NCI-H1092 treated with DMSO at 0.1 percent for 48 hours (cell line): ENCODE data around the gene SPATA12.
"Not testable (repeated sequence)": the region's sequence is repeated elsewhere in the genome, so short reads cannot be mapped to it uniquely, and the experiment has no call there.

Experiments used
- DNase-seq: peaks from one replicate; lab custom pipeline; 2025; lab: John Stamatoyannopoulos, UW

The SPATA12 gene

DNA sequence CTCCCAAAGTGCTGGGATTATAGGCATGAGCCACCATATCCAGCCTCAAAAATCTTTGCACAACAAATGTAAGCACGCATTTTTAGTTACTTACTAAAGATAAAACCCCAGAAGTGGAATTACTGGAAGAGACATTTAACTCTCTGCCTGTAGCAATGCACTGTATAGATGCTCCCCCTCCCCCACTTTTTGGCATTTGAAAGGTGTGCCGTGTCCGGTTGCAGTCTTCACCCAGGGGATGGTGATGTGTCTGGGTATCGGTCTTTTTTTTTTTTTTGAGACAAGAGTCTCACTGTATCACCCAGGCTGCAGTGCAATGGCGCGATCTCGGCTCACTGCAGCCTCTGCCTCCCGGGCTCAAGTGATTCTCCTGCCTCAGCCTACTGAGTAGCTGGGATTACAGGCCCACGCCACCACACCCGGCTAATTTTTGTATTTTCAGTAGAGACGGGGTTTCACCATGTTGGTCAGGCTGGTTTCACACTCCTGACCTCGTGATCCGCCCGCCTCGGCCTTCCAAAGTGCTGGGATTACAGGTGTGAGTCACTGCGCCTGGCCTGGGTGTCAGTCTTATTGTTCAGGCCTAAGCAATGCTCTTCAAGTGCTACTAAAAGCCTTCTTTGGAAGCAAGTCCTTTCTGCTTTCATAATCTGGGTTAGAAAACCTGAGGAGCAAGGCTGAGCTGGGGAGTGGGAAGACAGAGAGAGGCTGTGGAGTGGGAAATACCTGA is 23.0 kb downstream of the SPATA12 start:
- DNase-seq = not testable (repeated sequence)

GRCh38 chr3:57085211-57085610 is 24.7 kb downstream of the SPATA12 start:
- no peak for DNase-seq

DNA sequence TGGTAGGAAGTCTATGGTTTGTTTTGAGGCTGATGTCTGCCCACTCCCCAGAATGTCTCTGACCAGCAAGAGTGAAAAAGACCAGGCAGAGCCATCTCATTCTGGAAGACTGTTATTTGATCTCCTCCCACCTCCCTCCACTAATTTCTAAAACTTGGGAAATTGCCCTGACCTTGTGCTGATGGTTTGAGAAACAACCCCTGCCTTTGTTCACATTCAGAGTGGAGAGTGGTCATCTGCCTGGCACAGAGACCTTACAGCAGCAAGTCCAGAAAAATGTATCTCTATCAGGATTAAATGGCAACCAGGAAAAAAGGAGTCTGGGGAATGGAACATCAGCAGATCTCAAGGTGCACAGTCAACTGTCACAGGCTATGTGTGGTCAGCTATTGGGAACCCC is 25.7 kb downstream of the SPATA12 start:
- no peak for DNase-seq

- DNase-seq = no peak
Measured at GRCh38 chr3:57087361-57088092, 27.1 kb downstream of the SPATA12 start.

GRCh38 chr3:57088503-57088902 is 28.0 kb downstream of the SPATA12 start:
- DNase-seq = no peak

DNA sequence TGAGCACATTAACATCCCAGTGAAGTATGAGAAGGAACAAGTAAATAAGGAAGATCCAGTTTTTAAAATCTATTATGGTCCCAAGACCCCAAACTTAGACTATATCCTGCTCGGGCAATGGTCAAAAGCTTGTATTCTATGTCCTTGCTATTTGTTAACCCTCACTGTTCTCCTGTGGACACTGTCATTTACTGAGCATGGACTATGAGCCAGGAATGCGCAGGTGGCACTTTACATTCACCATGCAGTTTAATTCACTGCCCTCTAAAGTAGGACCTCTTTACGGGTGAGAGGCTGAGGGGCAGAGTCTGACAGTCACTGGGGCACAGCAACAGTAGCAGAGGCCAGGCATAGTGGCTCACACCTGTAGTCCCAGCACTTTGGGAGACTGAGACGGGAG is 28.6 kb downstream of the SPATA12 start:
- DNase-seq = no peak

GRCh38 chr3:57091521-57092273 is 31.2 kb downstream of the SPATA12 start:
- DNase-seq = no peak

GRCh38 chr3:57093489-57093888 is 33.0 kb downstream of the SPATA12 start:
- no peak for DNase-seq

- DNase-seq = no peak
Measured at GRCh38 chr3:57093971-57094535, 33.6 kb downstream of the SPATA12 start.

- DNase-seq = no peak
Measured at GRCh38 chr3:57094575-57094974, 34.1 kb downstream of the SPATA12 start.

GRCh38 chr3:57095363-57095762 is 34.9 kb downstream of the SPATA12 start:
- DNase-seq = no peak

DNA sequence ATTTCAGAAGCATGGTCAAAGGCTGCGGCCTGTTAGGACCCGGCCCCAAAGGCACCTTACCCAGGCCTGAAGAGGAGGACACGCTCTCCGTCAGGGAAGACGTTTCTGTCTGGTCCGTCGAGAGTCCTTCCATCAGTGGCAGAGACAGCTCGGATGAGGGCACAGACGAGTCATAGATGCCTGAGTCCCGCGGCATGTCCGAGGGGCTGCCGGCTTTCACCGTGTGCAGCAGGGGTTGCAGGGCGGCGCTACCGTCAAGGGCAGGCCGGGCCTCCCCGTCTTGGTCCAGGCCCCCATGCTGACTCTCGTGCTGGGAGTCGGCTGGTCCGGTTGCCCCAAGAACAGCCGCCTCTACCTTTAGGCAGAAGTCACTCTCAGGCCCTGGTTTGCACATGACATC is 37.1 kb downstream of the SPATA12 start:
- no peak for DNase-seq

DNA sequence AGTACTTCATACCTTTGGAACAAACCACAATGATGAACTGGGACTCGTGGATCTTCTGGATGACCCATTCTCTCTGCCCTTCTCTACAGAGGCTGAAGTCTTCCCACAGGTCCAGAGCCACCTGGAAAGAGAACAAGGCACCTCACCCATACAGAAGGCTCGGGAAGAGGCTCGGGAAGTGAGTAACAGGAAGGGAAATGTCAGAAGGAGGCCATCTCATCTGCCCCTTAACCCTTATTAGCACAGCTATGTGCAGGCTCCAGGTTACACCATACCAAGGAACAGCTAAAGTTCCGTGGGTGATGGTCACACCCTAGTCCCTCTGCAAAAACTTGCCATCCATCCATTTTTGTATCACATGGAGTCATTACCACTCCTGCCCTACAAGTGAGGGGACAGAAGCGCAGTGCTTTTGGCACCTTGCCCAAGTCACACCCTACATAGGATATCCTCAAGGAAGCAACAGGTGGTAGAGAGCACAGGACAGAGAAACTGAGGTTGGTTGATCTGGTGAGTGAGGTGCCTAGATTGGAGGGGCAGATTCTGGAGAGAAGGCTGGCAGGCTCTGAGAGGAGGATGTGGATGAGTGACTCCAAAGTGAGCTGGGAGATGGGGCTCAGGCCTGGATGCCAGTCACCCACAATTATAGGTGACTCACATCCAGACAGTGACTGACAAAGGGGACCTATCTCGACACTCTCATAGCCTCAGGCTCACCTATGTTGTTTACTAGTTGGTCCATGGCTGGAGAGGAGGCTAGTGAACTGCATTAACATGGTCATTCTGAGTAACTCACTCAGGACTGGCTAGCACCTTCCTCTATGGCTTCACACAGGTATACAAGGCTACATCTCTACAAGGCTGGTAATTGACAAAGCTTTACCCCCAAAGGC is 38.2 kb downstream of the SPATA12 start:
- no peak for DNase-seq

DNA sequence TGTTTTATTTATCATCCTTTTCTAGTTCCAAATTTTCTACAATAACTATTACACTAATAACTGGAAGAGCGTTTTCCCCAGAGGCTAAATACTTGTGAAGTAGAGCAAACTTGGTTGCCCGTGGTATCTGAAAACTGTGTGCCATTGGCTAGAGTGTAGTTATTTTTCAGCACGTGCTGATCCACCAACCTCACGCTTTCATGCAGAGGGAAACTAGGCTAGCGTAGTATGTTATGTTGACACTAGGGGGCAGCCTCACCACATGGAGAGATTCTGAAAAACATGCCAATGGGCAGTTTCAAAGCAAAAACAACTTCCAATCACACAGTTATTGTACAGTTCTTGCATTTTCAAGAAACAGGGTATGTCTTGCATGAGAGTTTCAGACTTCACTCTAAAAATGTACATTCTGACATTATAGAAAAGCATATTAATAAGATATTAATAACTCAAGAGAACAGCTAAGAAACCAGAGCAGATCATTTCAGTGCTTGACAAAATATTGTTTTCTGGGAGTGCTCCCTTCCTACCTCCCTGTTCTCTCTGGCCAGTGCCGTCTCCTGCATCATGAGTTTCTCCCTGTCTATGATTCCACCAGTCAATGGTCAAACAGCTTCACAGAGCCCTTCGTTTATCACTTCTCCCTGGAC is 39.7 kb downstream of the SPATA12 start:
- peak; percentile 32 for DNase-seq

- DNase-seq = no peak
Measured at GRCh38 chr3:57105585-57105984, 45.1 kb downstream of the SPATA12 start.

DNA sequence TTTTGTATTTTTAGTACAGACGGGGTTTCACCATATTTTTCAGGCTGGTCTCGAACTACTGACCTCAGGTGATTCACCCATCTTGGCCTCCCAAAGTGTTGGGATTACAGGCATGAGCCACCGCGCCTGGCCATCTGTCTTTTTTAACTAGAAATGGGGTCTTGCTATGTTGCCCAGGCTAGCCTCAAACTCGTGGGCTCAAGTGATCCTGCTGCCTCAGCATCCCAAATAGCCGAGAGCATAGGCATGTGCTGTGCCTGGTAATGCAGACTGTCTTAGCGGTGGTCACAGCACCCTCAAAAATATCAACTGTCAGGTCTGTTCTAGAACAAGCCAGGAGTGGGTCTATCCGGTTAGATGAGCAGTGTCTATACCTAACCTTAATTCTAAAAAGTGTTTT is 48.2 kb downstream of the SPATA12 start:
- DNase-seq = no peak

GRCh38 chr3:57109437-57110199 is 49.2 kb downstream of the SPATA12 start:
- no peak for DNase-seq

GRCh38 chr3:57110214-57110613 is 49.8 kb downstream of the SPATA12 start:
- no peak for DNase-seq

GRCh38 chr3:57110798-57111197 is 50.3 kb downstream of the SPATA12 start:
- peak; percentile 61 for DNase-seq

DNA sequence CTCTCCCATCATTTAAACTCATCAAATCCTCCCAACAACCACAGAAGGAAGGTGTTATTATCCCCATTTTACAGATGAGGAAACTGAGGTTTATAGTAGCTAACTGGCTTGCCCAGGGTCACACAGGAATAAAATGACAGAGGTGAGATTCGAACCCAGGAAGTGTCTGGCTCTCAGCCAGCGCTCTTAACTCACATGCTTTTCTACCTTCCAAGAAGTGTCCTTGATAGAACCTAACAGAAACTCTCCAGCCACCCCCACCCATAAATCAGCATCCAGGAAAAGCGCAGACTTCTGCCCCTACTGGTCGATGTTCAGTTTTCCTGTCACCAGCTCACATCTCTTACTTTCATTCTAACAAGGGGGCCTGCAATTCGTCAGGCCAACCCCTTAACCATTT is 51.7 kb downstream of the SPATA12 start:
- no peak for DNase-seq
